OCI-LY1 (cell line): ENCODE measurements around the gene QRSL1.
"Not testable (repeated sequence)": the region's sequence is repeated elsewhere in the genome, so short reads cannot be mapped to it uniquely, and the experiment has no call there.

Experiments used
- H2AFZ ChIP-seq: fragments of 200-600 bp; sonication (generic), shearing (Covaris generic); 2 replicates; pipeline ENCODE4 v1.6.0; 2014; ENCODE audit warnings: antibody characterized with exemption, mild to moderate bottlenecking, low read length
- H3F3A ChIP-seq: fragments of 200-600 bp; sonication (generic), shearing (Covaris generic); 2 replicates; pipeline ENCODE4 v1.6.0; 2014; ENCODE audit warnings: mild to moderate bottlenecking, antibody characterized with exemption, low read length, moderate library complexity; ENCODE audit not compliant: insufficient read depth
- H3K27ac ChIP-seq: fragments of 200-600 bp; sonication (generic); 2 replicates; pipeline ENCODE4 v1.5.1; 2014; ENCODE audit warnings: low read length, mixed run types, mild to moderate bottlenecking, low read depth; ENCODE audit not compliant: poor library complexity, severe bottlenecking
- H3K27me3 ChIP-seq: fragments of 200-600 bp; sonication (generic); 2 replicates; pipeline ENCODE4 v1.6.0; 2014; ENCODE audit warnings: antibody characterized with exemption, mild to moderate bottlenecking, low read length, moderate library complexity; ENCODE audit not compliant: insufficient read depth
- H3K36me3 ChIP-seq: fragments of 200-600 bp; sonication (generic); 2 replicates; pipeline ENCODE4 v1.6.1; 2014; ENCODE audit warnings: mild to moderate bottlenecking, antibody characterized with exemption, low read length, moderate library complexity, mixed read lengths; ENCODE audit not compliant: insufficient read depth
- H3K4me1 ChIP-seq: fragments of 200-600 bp; sonication (generic); 2 replicates; pipeline ENCODE4 v1.5.1; 2014; ENCODE audit warnings: mild to moderate bottlenecking, low read length, moderate library complexity; ENCODE audit not compliant: insufficient read depth, severe bottlenecking
- H3K4me2 ChIP-seq: fragments of 200-600 bp; sonication (generic), shearing (Covaris generic); 2 replicates; pipeline ENCODE4 v1.6.1; 2014; ENCODE audit warnings: low read length
- H3K4me3 ChIP-seq: fragments of 200-600 bp; sonication (generic); 2 replicates; pipeline ENCODE4 v1.5.1; 2014; ENCODE audit warnings: low read length, low read depth, mild to moderate bottlenecking, mixed read lengths; ENCODE audit not compliant: poor library complexity, severe bottlenecking
- H3K79me2 ChIP-seq: fragments of 200-600 bp; shearing (Covaris generic); 2 replicates; pipeline ENCODE4 v1.6.1; 2016; ENCODE audit warnings: mixed run types, low read length, mixed read lengths; ENCODE audit not compliant: insufficient read depth
- H3K9ac ChIP-seq: fragments of 200-600 bp; sonication (generic), shearing (Covaris generic); 2 replicates; pipeline ENCODE4 v1.6.1; 2014; ENCODE audit warnings: mild to moderate bottlenecking, low read length, mixed read lengths
- H3K9me2 ChIP-seq: fragments of 200-600 bp; sonication (generic), shearing (Covaris generic); 2 replicates; pipeline ENCODE4 v1.6.1; 2014; ENCODE audit warnings: low read depth, mild to moderate bottlenecking, low read length, mixed read lengths
- H3K9me3 ChIP-seq: fragments of 200-600 bp; shearing (Covaris generic); 2 replicates; pipeline ENCODE4 v1.6.1; 2014; ENCODE audit warnings: low read length, mixed read lengths
- H4K20me1 ChIP-seq: fragments of 200-600 bp; sonication (generic), shearing (Covaris generic); 2 replicates; pipeline ENCODE4 v1.6.0; 2016; ENCODE audit warnings: mild to moderate bottlenecking, low read length; ENCODE audit not compliant: insufficient read depth
- EZH2 ChIP-seq: fragments of 200-600 bp; sonication (generic), shearing (Covaris generic); IDR thresholded peaks from 2 replicates; pipeline ENCODE4 v1.8.0; 2017; ENCODE audit warnings: borderline replicate concordance, mixed run types, mild to moderate bottlenecking, antibody characterized with exemption, low read length, moderate library complexity, mixed read lengths
- TF ChIP-seq, protein P1 (sequence below): fragments of 200-600 bp; sonication (generic), shearing (Covaris generic); IDR thresholded peaks from 2 replicates; pipeline ENCODE4 v1.5.1; 2017; ENCODE audit warnings: mild to moderate bottlenecking, antibody characterized with exemption, low read length, moderate library complexity, mixed read lengths

Gene QRSL1, protein sequence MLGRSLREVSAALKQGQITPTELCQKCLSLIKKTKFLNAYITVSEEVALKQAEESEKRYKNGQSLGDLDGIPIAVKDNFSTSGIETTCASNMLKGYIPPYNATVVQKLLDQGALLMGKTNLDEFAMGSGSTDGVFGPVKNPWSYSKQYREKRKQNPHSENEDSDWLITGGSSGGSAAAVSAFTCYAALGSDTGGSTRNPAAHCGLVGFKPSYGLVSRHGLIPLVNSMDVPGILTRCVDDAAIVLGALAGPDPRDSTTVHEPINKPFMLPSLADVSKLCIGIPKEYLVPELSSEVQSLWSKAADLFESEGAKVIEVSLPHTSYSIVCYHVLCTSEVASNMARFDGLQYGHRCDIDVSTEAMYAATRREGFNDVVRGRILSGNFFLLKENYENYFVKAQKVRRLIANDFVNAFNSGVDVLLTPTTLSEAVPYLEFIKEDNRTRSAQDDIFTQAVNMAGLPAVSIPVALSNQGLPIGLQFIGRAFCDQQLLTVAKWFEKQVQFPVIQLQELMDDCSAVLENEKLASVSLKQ

GRCh38 chr6:106629103-106629858 lies at the start of gene QRSL1, which contains the start of gene RTN4IP1:
Gene QRSL1, plus strand, starts transcription at chr6:106629578. Its CDS starts 104 bp downstream, at chr6:106629682.
Gene RTN4IP1, minus strand, starts transcription at chr6:106629498. Its CDS starts 477 bp downstream, at chr6:106629021.
- Histone ChIP-seq H3F3A (no peaks in the 10 kb centered on the region; the same call in 1 of the 2 replicates), H2AFZ (no peak within 1 kb of the TSS), H3K4me2 (peak within 1 kb of the TSS; percentile 88), H3K4me3 (peak within 1 kb of the TSS; percentile 84), H4K20me1 (no peaks in the 10 kb centered on the region), H3K9me2 (no peaks in the 10 kb centered on the region), H3K9ac (peak within 1 kb of the TSS; percentile 88), H3K27me3 (no peaks in the 10 kb centered on the region), H3K9me3 (no peaks in the 10 kb centered on the region), H3K79me2 (peaks cover 64% of the 10 kb centered on the region), H3K36me3 (peaks cover 6% of the 10 kb centered on the region; the same call in 1 of the 2 replicates), H3K27ac (peak within 1 kb of the TSS; percentile 93), H3K4me1 (peaks cover 70% of the 10 kb centered on the region)
- TF ChIP-seq, protein P1, sequence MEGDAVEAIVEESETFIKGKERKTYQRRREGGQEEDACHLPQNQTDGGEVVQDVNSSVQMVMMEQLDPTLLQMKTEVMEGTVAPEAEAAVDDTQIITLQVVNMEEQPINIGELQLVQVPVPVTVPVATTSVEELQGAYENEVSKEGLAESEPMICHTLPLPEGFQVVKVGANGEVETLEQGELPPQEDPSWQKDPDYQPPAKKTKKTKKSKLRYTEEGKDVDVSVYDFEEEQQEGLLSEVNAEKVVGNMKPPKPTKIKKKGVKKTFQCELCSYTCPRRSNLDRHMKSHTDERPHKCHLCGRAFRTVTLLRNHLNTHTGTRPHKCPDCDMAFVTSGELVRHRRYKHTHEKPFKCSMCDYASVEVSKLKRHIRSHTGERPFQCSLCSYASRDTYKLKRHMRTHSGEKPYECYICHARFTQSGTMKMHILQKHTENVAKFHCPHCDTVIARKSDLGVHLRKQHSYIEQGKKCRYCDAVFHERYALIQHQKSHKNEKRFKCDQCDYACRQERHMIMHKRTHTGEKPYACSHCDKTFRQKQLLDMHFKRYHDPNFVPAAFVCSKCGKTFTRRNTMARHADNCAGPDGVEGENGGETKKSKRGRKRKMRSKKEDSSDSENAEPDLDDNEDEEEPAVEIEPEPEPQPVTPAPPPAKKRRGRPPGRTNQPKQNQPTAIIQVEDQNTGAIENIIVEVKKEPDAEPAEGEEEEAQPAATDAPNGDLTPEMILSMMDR = no peak
- no peak for TF ChIP-seq EZH2

DNA sequence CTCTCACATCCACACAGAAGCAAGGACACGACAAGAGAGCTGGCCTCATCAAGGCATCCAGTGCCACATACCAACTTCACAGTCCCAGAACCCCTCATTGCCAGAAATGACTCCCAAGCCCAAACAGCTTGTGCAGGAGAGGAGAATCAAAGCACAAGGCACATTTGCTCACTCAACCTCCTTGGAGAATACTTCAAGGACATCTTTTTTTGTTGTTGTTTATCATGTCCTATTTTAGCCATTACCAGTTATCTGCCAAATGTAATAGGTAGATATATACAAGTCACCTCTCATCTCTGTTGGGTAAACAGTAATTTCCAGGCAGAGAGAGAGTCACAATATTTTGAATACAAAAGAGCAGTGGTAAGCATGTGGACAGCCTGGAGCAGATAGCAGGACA lies 47.9 kb upstream of the QRSL1 start:
- Histone ChIP-seq H3F3A (no peaks in the 10 kb centered on the region), H3K9ac (no peak overlapping the region), H4K20me1 (no peaks in the 10 kb centered on the region), H3K27ac (no peak overlapping the region), H3K4me2 (no peak overlapping the region), H3K27me3 (no peaks in the 10 kb centered on the region), H3K9me3 (no peaks in the 10 kb centered on the region), H3K9me2 (no peaks in the 10 kb centered on the region), H3K36me3 (peaks cover 81% of the 10 kb centered on the region), H3K4me3 (no peak overlapping the region), H3K79me2 (no peaks in the 10 kb centered on the region), H3K4me1 (no peaks in the 10 kb centered on the region), H2AFZ (no peak overlapping the region)
- TF ChIP-seq, protein P1 = no peak
- TF ChIP-seq EZH2 = no peak

DNA sequence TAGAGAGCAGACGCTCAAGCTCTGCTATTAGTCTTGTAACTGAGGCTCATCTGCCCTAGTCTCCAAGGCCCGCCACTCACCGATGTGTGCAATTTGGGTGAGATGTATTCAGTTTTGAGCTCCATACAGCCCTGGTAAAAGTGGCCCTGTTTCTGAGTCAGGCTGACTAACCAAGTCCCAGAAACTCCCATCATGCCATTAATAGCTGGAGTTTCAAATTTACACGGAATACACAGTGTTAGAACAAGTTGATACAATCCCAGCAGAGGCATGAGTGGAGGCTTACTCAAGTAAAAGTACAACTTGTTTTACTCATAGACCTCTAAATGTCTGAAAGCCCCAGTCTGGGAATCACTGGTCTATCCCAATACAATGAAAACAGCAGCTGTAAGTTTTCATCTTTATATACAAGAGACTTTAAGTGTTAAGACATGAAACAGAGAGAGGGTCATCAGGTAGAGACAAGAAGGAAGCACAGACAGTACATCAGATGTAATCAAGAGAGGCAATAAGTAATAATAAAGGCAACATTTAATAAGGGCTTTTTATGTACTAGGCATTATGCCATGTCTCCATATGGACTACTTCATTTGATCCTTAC lies 42.5 kb upstream of the QRSL1 start:
- Histone ChIP-seq H3K9ac (no peak overlapping the region), H3K4me2 (no peak overlapping the region), H3K9me2 (no peaks in the 10 kb centered on the region), H3K9me3 (no peaks in the 10 kb centered on the region), H3K27me3 (no peaks in the 10 kb centered on the region), H3K27ac (no peak overlapping the region), H3F3A (no peaks in the 10 kb centered on the region), H3K36me3 (peaks cover 97% of the 10 kb centered on the region), H4K20me1 (no peaks in the 10 kb centered on the region), H2AFZ (no peak overlapping the region), H3K79me2 (no peaks in the 10 kb centered on the region), H3K4me3 (no peak overlapping the region), H3K4me1 (no peaks in the 10 kb centered on the region)
- TF ChIP-seq, protein P1 = no peak
- no peak for TF ChIP-seq EZH2

- H3K4me3 ChIP-seq = not testable (repeated sequence)
Observed at GRCh38 chr6:106588937-106589336, 40.4 kb upstream of the QRSL1 start.

More at GRCh38 chr6:106588937-106589336, 40.4 kb upstream of the QRSL1 start:
- not testable (repeated sequence) for H3K9me2 ChIP-seq, H3K27ac ChIP-seq, H2AFZ ChIP-seq, H3K27me3 ChIP-seq, H3K79me2 ChIP-seq, H3F3A ChIP-seq, H3K4me2 ChIP-seq, H3K9ac ChIP-seq, H3K4me1 ChIP-seq, H3K9me3 ChIP-seq, H4K20me1 ChIP-seq
- peaks cover 81% of the 10 kb centered on the region for H3K36me3 ChIP-seq
